Neural progenitor cell (in vitro differentiated cells): Measurements from ENCODE around the gene ART5. TPM values are rescaled to one million over a fixed set of nuclear protein-coding genes. Genes with fewer than 3 reads are reported as not detected.

Experiments
- DNase-seq: peaks from one replicate; pipeline ENCODE4 v3.0.0-alpha.2; 2016; ENCODE audit warnings: low spot score
- H2AFZ ChIP-seq: fragments of 200-600 bp; sonication (generic); replicated peaks from 2 replicates; pipeline ENCODE4 v1.6.1; 2016; ENCODE audit warnings: antibody characterized with exemption
- H3F3A ChIP-seq: fragments of 200-600 bp; sonication (generic); 2 replicates; pipeline ENCODE4 v1.6.1; 2016; ENCODE audit warnings: antibody characterized with exemption, low read depth
- H3K27ac ChIP-seq: fragments of 200-600 bp; sonication (generic); 2 replicates; pipeline ENCODE4 v1.5.1; 2016; ENCODE audit warnings: mild to moderate bottlenecking
- H3K27me3 ChIP-seq: fragments of 200-600 bp; sonication (generic); 2 replicates; pipeline ENCODE4 v1.6.1; 2016; ENCODE audit warnings: mild to moderate bottlenecking, moderate library complexity
- H3K36me3 ChIP-seq: fragments of 200-600 bp; sonication (generic); 2 replicates; pipeline ENCODE4 v1.5.1; 2016
- H3K4me1 ChIP-seq: fragments of 200-600 bp; sonication (generic); 2 replicates; pipeline ENCODE4 v1.6.1; 2016; ENCODE audit warnings: mixed run types
- H3K4me2 ChIP-seq: fragments of 200-600 bp; sonication (generic); 2 replicates; pipeline ENCODE4 v1.6.1; 2016
- H3K4me3 ChIP-seq: fragments of 200-600 bp; sonication (generic); 2 replicates; pipeline ENCODE4 v1.5.1; 2016
- H3K79me2 ChIP-seq: fragments of 200-600 bp; sonication (generic); 2 replicates; pipeline ENCODE4 v1.6.1; 2016; ENCODE audit warnings: low read depth
- H3K9ac ChIP-seq: fragments of 200-600 bp; sonication (generic); 2 replicates; pipeline ENCODE4 v1.6.1; 2016
- H3K9me3 ChIP-seq: fragments of 200-600 bp; sonication (generic); 2 replicates; pipeline ENCODE4 v1.5.1; 2016; ENCODE audit warnings: low read depth
- H4K20me1 ChIP-seq: fragments of 200-600 bp; sonication (generic); 2 replicates; pipeline ENCODE4 v1.6.1; 2016; ENCODE audit warnings: low read depth
- H3K27ac Mint-ChIP-seq: 3 replicates; pipeline ENCODE4 v1.8.0; 2021; ENCODE audit warnings: mixed read lengths
- H3K27me3 Mint-ChIP-seq: 2 replicates; pipeline ENCODE4 v1.8.0; 2022; ENCODE audit warnings: low read depth, mild to moderate bottlenecking, inconsistent platforms, moderate library complexity, mixed read lengths; ENCODE audit not compliant: insufficient read depth
- H3K36me3 Mint-ChIP-seq: 3 replicates; pipeline ENCODE4 v1.8.0; 2021; ENCODE audit warnings: mixed read lengths
- H3K4me1 Mint-ChIP-seq: 3 replicates; pipeline ENCODE4 v1.8.0; 2021; ENCODE audit warnings: mixed read lengths
- H3K4me3 Mint-ChIP-seq: 3 replicates; pipeline ENCODE4 v1.8.0; 2021; ENCODE audit warnings: mild to moderate bottlenecking, moderate library complexity, mixed read lengths
- H3K9me3 Mint-ChIP-seq: 3 replicates; pipeline ENCODE4 v1.8.0; 2020; ENCODE audit warnings: mixed read lengths
- EZH2 ChIP-seq: fragments of 200-600 bp; sonication (generic); IDR thresholded peaks from 2 replicates; pipeline ENCODE4 v1.6.1; 2017; ENCODE audit warnings: antibody characterized with exemption, mild to moderate bottlenecking, moderate library complexity
- EZH2phosphoT487 ChIP-seq: fragments of 200-600 bp; sonication (generic); IDR thresholded peaks from 2 replicates; pipeline ENCODE4 v1.6.1; 2017; ENCODE audit warnings: antibody characterized with exemption
- total RNA-seq: library from RNA; depleted of rRNA; stranded (reverse); fragments of >200 nt; gene quantifications from 2 replicates; pipeline ENCODE4 v1.2.3, GENCODE V29; 2015; ENCODE audit warnings: low replicate concordance
- TF ChIP-seq, protein P1 (sequence below): fragments of 200-600 bp; sonication (generic); IDR thresholded peaks from 2 replicates; pipeline ENCODE4 v1.5.1; 2017; ENCODE audit warnings: antibody characterized with exemption, mild to moderate bottlenecking

ART5 gene
- total RNA-seq, 1 donor from 2014 or later = 8.5 TPM

DNA sequence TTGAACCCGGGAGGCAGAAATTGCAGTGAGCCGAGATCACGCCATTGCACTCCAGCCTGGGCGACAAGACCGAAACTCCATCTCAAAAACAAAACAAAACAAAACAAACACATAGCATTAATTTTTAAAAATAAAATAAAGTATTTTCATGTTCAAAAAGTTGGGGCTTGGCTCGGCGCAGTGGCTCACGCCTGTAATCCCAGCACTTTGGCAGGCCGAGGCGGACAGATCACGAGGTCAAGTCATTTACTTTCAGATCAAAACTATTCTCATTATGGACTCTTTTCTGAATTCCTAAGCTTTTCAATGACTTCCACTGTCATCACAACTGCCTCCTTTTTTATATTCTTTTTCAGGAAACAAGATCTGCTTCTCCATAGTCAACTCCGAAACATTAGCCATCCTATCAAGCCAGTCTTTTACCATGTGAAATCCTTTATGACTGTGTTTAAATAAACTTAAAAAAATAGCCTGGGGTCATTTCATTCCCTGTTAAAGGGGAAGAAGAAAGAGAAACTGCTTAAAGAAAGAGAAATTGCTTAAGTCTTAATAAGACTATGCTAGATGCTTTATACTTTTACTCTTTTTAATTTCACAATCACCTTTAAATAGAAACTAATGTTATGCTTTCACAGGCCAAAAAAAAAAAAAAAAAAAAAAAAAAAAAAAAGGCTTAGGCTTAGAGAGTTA, 42.5 kb upstream of the ART5 start:
- Histone ChIP-seq H3K9me3 (no peaks in the 10 kb centered on the region), H3F3A (no peaks in the 10 kb centered on the region), H3K4me1 (no peaks in the 10 kb centered on the region), H3K4me3 (no peak overlapping the region), H3K36me3 (peaks cover 40% of the 10 kb centered on the region), H3K9ac (no peak overlapping the region), H4K20me1 (peaks cover 4% of the 10 kb centered on the region), H3K79me2 (no peaks in the 10 kb centered on the region), H3K27ac (no peak overlapping the region), H3K27me3 (no peaks in the 10 kb centered on the region), H2AFZ (no peak overlapping the region), H3K4me2 (no peak overlapping the region)
- Mint-ChIP-seq H3K36me3 (peaks cover 50% of the 10 kb centered on the region), H3K9me3 (no peaks in the 10 kb centered on the region), H3K27me3 (peaks cover 6% of the 10 kb centered on the region), H3K4me1 (no peaks in the 10 kb centered on the region), H3K4me3 (no peak overlapping the region), H3K27ac (no peak overlapping the region)
- DNase-seq = no peak
- TF ChIP-seq EZH2 (no peak), EZH2phosphoT487 (no peak)
- TF ChIP-seq, protein P1, sequence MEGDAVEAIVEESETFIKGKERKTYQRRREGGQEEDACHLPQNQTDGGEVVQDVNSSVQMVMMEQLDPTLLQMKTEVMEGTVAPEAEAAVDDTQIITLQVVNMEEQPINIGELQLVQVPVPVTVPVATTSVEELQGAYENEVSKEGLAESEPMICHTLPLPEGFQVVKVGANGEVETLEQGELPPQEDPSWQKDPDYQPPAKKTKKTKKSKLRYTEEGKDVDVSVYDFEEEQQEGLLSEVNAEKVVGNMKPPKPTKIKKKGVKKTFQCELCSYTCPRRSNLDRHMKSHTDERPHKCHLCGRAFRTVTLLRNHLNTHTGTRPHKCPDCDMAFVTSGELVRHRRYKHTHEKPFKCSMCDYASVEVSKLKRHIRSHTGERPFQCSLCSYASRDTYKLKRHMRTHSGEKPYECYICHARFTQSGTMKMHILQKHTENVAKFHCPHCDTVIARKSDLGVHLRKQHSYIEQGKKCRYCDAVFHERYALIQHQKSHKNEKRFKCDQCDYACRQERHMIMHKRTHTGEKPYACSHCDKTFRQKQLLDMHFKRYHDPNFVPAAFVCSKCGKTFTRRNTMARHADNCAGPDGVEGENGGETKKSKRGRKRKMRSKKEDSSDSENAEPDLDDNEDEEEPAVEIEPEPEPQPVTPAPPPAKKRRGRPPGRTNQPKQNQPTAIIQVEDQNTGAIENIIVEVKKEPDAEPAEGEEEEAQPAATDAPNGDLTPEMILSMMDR = no peak

DNA sequence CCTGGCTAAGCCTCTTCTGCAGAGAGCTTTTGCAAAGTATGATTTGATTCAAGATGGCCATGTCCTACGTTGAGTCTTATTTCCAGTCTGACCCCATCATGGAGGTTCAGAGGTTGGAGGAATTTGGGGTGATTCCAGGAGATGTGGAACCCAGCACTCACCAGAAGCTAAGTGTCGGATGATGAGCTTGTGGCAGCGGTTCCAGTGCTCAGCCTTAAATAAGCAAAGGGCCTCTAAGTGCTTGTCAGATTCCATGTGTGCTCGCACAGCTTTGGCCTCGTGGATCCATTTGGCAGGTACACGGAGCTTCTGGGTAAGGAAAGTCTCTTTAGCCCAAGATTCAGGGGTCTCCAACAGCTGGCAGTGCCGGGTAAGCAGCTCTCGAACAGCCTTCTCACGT, 41.2 kb upstream of the ART5 start:
- no peaks in the 10 kb centered on the region for H3K79me2 ChIP-seq
- H3F3A ChIP-seq = no peaks in the 10 kb centered on the region
- Mint-ChIP-seq H3K36me3 (peaks cover 56% of the 10 kb centered on the region), H3K4me1 (no peaks in the 10 kb centered on the region), H3K9me3 (no peaks in the 10 kb centered on the region), H3K27me3 (peaks cover 6% of the 10 kb centered on the region), H3K4me3 (no peak overlapping the region), H3K27ac (no peak overlapping the region)
- H3K4me1 ChIP-seq = no peaks in the 10 kb centered on the region
- no peak overlapping the region for H3K9ac ChIP-seq
- TF ChIP-seq, protein P1 = no peak
- no peak for TF ChIP-seq EZH2
- no peak for TF ChIP-seq EZH2phosphoT487
- H2AFZ ChIP-seq = no peak overlapping the region
- no peak overlapping the region for H3K27ac ChIP-seq
- H3K4me3 ChIP-seq = no peak overlapping the region
- peaks cover 40% of the 10 kb centered on the region for H3K36me3 ChIP-seq
- H3K27me3 ChIP-seq = no peaks in the 10 kb centered on the region
- H3K4me2 ChIP-seq = no peak overlapping the region
- no peaks in the 10 kb centered on the region for H3K9me3 ChIP-seq
- H4K20me1 ChIP-seq = peaks cover 4% of the 10 kb centered on the region
- DNase-seq = no peak

DNA sequence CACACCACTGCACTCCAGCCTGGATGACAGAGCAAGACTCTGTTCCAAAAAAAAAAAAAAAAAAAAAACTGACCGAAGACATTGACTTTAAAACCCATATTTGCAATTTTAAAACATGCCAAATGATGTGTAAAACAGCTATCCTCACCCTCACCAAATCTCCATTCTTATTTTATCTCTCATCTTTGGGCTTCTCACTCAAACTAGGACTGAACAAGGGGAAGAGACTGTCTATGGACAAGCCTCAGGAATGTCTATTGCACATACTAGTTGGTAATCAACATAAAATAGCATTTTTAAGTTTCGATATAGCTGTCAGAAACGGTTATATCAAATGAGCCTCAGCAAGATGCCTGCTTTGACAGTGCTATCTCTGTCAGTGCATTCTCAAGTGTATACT, 37.3 kb upstream of the ART5 start:
- Mint-ChIP-seq H3K9me3 (no peaks in the 10 kb centered on the region), H3K27ac (no peak overlapping the region), H3K27me3 (peaks cover 6% of the 10 kb centered on the region), H3K36me3 (peaks cover 57% of the 10 kb centered on the region), H3K4me1 (peaks cover 3% of the 10 kb centered on the region), H3K4me3 (no peak overlapping the region)
- Histone ChIP-seq H3K27ac (no peak overlapping the region), H3K79me2 (no peaks in the 10 kb centered on the region), H3K4me1 (no peaks in the 10 kb centered on the region), H3K4me2 (no peak overlapping the region), H3K36me3 (peaks cover 35% of the 10 kb centered on the region), H4K20me1 (no peaks in the 10 kb centered on the region), H3K9me3 (no peaks in the 10 kb centered on the region), H3F3A (no peaks in the 10 kb centered on the region), H3K9ac (no peak overlapping the region), H3K4me3 (no peak overlapping the region), H3K27me3 (no peaks in the 10 kb centered on the region), H2AFZ (no peak overlapping the region)
- DNase-seq = no peak
- TF ChIP-seq EZH2 (no peak), EZH2phosphoT487 (no peak)
- TF ChIP-seq, protein P1 = no peak
